CD1c-positive myeloid dendritic cell (primary cell): Measurements from ENCODE around the gene TMEM263.
A peak's percentile ranks its signal among the peaks of the same experiment; 100 is the strongest.
"Not testable (repeated sequence)": the region's sequence is repeated elsewhere in the genome, so short reads cannot be mapped to it uniquely, and the experiment has no call there.

Source experiments
- DNase-seq: peaks from one replicate; pipeline ENCODE4 v3.0.0-alpha.2; 2016; ENCODE audit errors: extremely low spot score

TMEM263 gene

DNA sequence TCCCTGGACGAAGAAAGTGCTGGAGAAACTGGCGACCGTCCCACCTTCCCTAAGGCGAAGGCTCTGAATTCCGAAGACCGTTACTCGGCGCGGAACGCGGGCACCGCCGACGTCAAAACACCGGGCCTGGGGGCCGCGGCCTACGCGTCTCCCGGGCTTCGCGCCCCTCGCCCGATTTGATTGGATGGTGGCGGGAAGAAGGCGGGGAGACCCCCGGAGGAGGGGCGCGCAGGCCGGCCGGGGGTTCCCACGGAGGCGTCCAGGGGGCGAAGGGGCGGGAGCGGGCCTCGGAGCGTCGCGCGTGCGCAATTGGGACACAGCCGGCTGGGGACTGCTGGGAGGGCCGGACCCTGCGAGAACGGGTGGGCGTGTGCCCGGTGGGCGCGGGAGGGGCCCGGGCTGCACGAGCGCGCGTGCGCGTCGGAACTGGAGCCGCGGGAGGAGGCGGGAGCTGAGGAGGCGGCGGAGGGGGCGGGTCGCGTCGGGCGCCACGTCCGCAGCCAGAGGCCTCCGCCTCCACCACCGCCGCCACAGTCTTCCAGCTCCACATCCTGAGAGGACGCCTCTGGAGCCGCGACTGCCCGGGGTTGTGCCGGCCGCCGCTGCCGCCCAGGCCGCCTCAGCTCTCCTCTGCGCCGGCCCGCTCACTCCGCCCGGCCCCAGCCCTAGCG, at the start of gene TMEM263:
TMEM263 (plus strand) TSS at position 531 of the 671 bp plus-strand sequence. CDS start 11,210 bp downstream, outside the sequence.
- peak; percentile 86 for DNase-seq

DNA sequence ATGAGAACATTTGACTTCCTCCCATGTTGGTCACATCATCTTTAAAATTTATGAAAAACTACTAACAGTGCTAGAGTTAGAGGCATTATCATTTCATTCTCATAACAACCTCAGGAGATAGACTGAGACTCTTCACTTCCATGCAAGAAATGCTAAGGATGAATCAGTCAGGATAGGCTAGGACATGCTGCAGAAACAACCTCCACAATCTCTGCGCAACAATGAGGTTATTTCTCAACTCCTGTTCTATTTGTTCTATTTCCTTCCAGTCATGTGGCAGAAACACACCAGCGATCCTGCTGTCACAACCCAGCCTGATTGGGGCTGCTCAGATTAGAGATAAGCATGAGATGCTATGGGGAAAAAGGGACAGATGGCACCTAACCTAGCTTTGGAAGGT, 49.0 kb upstream of the TMEM263 start:
- no peak for DNase-seq

DNA sequence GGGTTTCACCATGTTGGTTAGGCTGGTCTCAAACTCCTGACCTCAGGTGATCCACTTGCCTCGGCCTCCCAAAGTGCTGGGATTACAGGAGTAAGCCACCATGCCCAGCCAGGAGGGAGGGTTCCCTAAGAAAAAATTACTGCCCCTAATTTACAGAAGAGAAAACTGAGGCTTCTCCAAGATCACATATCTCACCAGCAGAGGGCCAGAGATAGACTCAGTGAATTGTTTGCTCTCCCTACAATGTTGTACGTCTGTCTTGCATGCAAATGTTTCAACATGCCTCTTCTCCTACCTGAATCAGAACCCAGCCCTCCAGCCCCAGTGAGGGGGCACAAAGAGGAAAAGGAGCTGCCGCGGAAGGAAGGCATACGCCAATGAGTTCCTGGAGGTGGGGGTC, 48.3 kb upstream of the TMEM263 start:
- no peak for DNase-seq

- no peak for DNase-seq
These were observed 47.9 kb upstream of the TMEM263 start for GRCh38 chr12:106907846-106908245.

DNA sequence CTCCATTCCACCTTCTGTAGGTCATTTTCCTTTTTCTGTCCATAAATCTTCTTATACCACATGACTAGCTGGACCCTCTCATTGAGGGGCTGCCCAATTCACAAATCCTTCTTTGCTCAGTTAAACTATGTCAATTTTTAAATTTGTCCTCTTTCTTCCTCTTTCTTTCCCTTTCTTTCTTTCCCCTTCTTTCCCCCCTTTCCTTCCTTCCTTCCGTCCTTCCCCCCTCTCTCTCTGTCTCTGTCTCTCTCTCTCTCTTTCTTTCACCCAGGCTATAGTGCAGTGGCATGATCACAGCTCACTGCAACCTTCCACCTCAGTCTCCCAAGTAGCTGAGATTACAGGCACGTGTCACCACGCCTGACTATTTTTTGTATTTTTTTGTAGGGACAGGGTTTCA, 47.1 kb upstream of the TMEM263 start:
- no peak for DNase-seq

DNA sequence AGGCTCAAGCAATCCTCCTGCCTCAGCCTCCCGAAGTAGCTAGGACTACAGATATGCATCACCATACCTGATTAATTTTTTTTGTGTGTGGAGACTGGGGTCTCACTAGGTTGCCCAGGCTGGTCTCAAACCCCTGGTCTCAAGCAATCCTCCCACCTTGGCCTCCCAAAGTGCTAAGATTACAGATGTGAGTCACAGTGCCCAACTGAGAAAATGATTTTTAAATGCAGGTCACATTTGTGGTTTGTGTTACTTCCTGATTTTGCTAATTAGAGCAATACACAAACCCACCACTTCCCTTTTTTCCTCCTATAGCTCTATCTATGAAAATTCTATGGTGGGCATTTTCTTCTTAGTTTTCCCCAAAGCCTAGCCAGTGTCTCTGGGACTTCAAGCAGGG, 45.5 kb upstream of the TMEM263 start:
- DNase-seq = peak; percentile 79

- no peak for DNase-seq
These were observed 44.1 kb upstream of the TMEM263 start for GRCh38 chr12:106911581-106911980.

DNA sequence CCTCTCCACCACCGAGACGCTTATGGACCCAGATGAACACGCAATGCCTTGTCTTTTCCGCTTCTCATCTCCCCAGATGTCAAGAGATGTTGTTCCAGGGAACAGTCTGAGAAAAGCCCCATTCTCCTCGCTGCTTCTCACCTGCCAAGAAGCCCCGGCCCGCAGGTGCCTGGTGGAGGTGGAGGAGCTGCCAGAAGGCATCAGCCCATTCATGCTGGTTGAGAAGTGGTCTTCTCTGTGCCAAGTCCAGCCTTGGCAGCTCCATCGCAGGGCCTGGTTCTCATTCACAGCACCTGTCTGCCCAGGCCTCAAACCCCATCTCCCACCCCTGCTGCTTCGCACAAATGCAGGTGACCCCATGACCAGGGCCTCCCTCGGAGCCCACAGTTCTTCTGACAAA, 42.3 kb upstream of the TMEM263 start:
- DNase-seq = no peak

GRCh38 chr12:106914796-106915634, 40.7 kb upstream of the TMEM263 start:
- no peak for DNase-seq

DNA sequence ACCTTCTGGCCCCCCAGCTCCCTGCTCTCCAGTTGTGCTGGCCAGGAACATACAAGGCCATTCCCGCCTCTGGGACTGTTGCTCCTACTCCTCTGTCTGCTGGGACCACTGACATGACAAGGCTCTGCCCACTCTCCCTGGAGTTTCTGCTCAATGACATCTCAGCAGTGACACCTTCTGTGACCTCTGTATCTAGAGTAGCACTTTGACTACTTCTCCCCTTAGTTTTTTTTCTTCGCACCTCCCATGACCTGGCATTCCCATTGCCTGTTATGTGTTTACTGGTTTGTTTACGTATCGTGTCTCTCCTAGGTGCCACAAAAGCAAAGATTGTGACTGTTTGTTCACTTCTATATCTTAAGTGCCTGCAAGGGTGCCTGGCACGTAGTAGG, 40.1 kb upstream of the TMEM263 start:
- DNase-seq = no peak

- no peak for DNase-seq
These were observed 38.2 kb upstream of the TMEM263 start for GRCh38 chr12:106917503-106917902.

DNA sequence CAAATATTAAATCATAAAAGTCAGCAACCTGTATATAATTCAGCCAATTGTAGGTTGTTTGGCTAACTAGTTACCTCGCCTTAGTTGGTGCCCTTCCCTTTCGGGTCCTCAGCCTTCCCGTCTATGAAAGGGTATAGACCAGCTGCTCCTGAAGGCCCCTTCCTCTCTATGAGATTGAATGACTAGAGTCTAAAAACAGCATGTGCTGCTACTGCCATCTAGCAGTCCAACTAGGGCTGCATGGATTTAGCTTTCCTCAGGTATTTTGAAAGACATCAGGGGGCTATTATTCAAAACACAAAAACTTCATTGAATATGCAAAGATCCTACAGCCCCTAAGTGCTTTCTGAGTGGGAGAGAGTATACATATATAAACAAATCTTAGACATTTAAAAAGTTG, 37.0 kb upstream of the TMEM263 start:
- DNase-seq = no peak

- DNase-seq = peak; percentile 73
These were observed 35.7 kb upstream of the TMEM263 start for GRCh38 chr12:106919910-106920544.

- DNase-seq = not testable (repeated sequence)
These were observed 33.7 kb upstream of the TMEM263 start for GRCh38 chr12:106921976-106922375.

- not testable (repeated sequence) for DNase-seq
These were observed 32.1 kb upstream of the TMEM263 start for GRCh38 chr12:106923594-106923993.

DNA sequence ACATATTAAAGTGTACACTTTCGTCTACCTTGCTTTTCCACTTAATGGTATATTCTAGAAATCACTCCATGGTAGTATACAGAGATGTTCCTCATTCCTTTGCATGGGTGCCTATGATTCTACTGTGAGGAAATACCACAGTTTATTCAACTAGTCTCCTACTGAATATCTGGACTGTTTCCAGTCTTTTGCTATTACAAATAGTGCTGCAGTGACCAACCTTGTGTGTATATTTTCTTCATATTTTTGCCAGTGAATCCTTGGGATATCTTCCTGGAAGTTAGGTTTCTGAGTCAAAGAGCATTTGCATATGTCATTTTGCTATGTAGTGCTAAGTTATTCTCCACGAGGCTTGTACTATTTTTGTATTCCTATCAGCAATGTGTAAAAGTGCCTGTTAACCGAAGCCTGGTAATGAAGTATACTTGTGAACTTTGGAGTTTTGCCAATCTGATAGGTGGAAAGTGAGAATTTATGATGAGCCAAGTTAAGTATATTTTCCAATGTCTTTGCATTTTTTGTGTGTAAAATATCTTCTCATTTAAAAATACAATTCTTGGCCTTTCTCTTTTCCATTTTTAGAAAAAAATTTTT, 31.3 kb upstream of the TMEM263 start:
- no peak for DNase-seq

DNA sequence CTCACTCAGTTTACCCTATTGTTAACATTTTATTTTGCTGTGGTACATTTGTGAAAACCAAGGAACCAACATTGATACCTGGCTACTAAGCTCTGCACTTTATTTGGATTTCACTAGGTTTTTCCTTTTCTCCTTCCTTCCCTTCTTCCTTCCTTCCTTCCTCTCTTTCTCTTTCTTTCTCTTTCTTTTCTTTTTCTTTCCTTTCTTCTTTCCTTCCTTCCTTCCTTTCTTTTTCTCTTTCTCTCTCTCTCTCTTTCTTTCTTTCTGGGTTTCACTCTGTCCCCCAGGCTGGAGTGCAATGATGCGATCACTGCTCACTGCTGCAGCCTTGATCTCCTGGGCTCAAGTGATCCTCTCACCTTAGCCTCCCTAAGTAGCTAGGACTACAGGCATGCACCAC, 29.1 kb upstream of the TMEM263 start:
- DNase-seq = no peak

GRCh38 chr12:106934277-106934676, 21.4 kb upstream of the TMEM263 start:
- no peak for DNase-seq

- DNase-seq = no peak
These were observed 14.1 kb upstream of the TMEM263 start for GRCh38 chr12:106941481-106942156.

DNA sequence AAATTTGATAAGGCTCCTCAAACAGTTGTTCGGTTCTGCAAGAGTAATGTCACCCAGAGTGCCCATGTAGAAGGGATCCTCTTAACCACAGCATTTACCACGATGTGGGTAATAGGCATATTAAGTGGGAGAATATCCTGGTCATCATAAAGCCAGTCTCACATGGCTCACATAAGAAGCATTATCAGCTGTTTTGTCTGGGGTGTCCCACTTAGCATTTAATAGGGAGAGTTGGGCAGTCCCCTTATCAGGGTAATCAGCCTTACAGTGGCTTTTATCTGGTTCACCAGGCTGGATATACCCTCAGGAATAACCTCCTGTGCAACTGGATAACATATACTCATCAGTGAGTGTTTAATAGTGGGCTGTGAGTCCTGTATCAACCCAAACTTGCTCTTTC, 12.9 kb upstream of the TMEM263 start:
- no peak for DNase-seq

DNA sequence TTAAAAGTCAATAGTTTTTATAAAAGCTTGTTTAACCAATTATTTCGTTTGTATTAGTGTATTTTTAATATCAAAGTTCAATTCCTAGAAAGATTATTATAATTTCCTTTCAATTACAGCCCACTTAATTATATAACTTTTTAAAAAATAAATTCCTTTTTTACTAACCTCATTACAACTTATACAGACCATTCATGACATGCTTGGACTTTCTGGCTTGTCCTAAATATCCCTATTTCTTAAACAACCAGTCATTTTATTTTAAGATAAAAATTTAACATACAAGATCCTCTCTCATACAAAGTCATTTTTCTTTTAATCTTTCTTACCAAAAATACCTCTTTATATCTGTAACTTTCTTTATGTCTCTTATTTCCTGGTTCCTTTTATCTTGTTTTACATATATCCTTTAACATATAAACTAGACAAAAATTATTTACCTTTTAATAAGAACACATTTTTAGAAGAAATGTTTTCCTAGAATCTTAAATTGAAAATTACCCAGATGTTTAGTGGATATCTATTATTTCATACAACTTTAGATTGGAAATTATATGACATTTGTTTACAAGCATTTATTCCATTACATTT, 10.4 kb upstream of the TMEM263 start:
- DNase-seq = no peak
